A375 (cell line): ENCODE measurements around the gene ANKRD31. TPM values are rescaled to one million over a fixed set of nuclear protein-coding genes. Genes with fewer than 3 reads are reported as not detected.

Experiments used
- small RNA-seq: library from RNA; depleted of rRNA; stranded (forward); fragments of <200 nt; gene quantifications from one replicate; pipeline ENCODE3, GENCODE V24; 2014
- total RNA-seq: library from RNA; depleted of rRNA; stranded (reverse); fragments of >200 nt; shearing (Covaris generic); gene quantifications from 2 replicates; pipeline ENCODE4 v1.2.3, GENCODE V29; 2014; rRNA removed

ANKRD31 gene, protein sequence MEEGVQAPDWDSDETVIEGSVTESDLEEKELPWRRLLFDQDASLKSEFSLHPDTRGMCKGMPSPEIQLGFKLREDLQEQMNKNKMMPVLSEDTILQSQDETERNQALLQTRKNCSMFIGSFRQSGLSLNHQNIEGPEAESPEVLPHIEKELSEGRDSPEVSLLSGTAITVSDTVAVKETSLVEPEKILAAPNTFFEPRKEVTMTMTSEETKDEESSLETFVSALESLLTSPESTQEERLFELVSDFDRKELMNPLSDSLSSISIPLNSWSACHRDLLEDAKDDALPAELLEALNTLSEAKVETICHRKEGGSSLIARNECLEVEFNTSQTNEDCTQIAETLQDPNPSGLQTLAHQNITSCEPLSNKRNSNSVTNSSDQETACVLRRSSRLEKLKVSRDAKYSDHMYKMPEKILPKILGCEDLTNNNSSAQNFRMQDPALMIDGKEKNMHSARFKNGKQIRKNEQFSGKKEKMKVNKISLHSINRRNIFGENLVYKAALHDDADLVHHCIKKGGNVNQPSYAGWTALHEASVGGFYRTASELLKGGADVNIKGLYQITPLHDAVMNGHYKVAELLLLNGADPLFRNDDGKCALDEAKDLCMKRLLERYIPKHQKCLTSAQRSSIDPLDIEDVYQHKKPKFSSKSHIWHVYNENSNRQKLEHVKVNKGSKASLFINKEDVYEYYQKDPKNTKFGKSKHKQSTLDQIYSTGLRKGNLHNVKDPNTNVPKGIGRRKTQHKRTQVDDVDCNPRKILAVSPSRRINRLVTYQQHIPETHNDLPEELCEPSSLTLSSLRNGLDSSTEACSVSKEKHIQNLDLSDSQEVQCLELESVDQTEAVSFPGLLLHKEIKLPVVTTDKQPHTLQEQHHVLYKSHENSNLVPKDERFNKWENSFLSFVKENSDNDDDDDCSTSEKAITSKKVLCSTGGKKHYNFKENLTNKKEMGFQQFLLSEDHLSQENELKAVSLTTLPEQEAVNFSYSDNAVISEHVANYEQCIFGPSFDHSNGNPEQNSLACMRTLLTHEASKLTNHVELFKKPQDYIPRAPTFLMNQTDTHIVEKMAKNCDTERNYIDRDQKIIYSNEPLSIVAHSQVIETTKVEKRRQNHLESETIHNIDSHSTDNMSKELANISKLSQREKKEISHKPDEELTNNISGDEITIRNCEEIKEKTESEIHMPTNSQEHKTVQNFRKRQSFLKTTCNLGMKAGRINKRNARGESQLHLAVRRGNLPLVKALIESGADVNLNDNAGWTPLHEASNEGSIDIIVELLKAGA (N-terminal part only)
- total RNA-seq = 0.32 and 0.34 TPM in 2 replicates

DNA sequence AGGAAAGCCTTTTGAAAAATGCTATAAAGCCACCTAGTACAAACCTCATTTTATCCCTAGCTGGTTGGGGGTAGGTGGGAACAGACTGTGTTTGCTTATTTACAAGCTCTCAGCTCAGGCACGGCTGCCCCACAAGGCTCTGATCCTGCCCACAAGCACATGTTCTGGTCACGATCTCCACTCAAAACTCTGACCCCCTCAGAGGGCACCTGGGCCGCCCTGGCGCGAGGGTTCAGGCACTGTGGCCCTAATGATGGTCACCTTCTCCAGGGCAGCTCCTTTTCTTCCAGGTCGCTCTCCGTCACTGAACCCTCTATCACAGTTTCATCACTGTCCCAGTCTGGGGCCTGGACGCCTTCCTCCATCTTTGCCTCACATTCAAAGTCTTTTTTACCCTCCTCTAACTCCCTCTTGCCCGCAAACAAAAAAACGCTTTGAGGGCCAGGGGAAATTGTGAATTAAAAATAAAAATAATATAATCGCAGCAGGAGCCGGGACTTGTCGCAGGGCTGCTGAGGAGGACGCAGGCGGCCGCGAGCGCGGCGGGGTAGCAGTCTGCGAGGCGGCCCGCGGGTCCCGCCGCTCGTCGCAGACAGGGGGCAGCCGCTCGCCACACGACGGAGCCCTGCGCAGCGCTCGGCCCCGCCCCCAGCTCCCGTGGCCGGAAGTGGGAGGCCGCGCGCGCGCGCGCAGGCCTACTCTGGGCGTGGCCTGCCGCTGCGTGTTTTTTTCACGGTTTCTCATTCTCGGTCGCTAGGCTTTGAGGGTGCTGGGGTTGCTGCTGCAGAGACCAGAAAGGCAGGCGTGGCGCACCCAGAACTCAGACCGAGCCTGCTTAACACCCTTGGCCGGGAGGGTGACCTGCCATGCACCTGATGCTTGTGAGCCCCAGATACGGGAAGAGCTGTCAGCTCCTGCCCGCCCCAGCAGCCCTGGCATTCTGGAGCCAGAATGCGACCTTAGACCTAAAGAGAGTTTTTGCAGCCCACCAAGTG is at the start of gene ANKRD31:
Gene ANKRD31 (minus strand): TSS at position 557 of the 995 bp plus-strand sequence. CDS start 192 bp downstream, at position 365.

DNA sequence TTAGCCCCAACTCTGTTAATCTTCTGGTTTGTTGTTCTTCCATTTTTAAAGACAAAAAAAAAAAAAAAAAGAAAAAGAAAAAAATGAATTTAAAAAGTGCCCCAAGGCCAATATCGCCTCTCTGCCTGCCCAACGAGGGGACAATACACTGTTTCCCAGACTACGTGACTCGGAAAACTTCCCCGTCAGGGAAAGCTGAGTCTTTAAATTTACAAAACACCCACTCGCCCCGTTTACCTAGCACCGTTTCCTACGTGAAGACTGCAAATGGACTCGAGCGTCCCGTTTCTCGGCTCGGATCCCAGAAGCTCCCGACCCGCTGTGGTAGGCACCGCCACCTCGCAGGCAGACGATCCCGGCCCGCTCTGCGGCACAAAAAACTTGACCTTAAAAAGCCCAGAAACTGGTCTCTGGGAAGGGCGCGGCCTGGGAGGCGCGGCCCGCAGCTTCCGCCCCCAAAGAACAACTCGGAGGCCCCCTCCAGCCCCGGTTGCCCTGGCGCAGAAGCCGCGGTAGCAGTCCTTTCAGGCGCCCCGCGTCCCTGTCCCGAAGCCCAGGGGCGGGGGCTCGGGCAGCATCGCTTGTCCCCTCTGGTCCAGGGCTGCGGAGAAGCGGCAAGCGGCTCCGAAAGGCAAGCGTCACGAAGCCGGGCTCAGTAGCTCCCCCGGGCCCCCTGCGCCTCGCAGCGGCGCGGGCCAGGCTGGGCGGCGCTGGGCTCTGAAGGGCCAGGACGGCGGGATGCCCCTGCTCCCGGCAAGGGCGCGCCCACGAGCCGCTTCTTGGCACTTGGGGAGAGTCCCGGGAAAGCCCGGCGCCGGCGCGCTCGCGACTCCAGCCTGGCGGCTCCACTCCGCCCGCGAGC is 184.3 kb downstream of the ANKRD31 start, which contains the start of gene GCNT4:
Gene GCNT4 (minus strand): TSS at position 367 of the 862 bp plus-strand sequence. CDS start 22,521 bp downstream, outside the sequence.

Small RNA genes within 50 kb of the gene (small RNA-seq; reads per million reads assigned to genes)
- not detected for gene SUMO2P5

Other genes starting within 250 kb of the ANKRD31 start
- gene GCNT4, start 184.3 kb downstream of the ANKRD31 start, total RNA-seq = not detected in 2 replicates
- 53.4 and 55.0 TPM in 2 replicates for gene HMGCR, start 100.3 kb upstream of the ANKRD31 start, total RNA-seq